H9 (cell line): ENCODE data around the gene RHOXF2B. TPM values are rescaled to one million over a fixed set of nuclear protein-coding genes. Genes with fewer than 3 reads are reported as not detected.
"Not testable (repeated sequence)": the region's sequence is repeated elsewhere in the genome, so short reads cannot be mapped to it uniquely, and the experiment has no call there.

ENCODE experiments used
- DNase-seq: peaks from one replicate; pipeline ENCODE4 v3.0.0-alpha.2; 2017
- H2AFZ ChIP-seq: one replicate; pipeline ENCODE4 v1.6.1; 2013; ENCODE audit warnings: mild to moderate bottlenecking, low read length, control low read depth, moderate library complexity
- H2AK5ac ChIP-seq: 2 replicates; pipeline ENCODE4 v1.6.1; 2013; ENCODE audit warnings: low read length, control low read depth, mixed read lengths; ENCODE audit not compliant: insufficient read length
- H2BK120ac ChIP-seq: one replicate; pipeline ENCODE4 v1.6.1; 2013; ENCODE audit warnings: low read depth, mild to moderate bottlenecking, low read length, control low read depth, inconsistent platforms; ENCODE audit not compliant: poor library complexity, severe bottlenecking
- H2BK12ac ChIP-seq: 2 replicates; pipeline ENCODE4 v1.6.1; 2013; ENCODE audit warnings: low read length, control low read depth, mixed read lengths, low read depth; ENCODE audit not compliant: insufficient read length
- H2BK15ac ChIP-seq: 2 replicates; pipeline ENCODE4 v1.6.1; 2013; ENCODE audit warnings: low read depth, low read length, control low read depth
- H2BK20ac ChIP-seq: one replicate; pipeline ENCODE4 v1.6.1; 2013; ENCODE audit warnings: low read depth, mild to moderate bottlenecking, low read length, control low read depth, inconsistent platforms; ENCODE audit not compliant: poor library complexity, severe bottlenecking
- H2BK5ac ChIP-seq: 2 replicates; pipeline ENCODE4 v1.6.1; 2013; ENCODE audit warnings: low read length, control low read depth, mixed read lengths; ENCODE audit not compliant: insufficient read length
- H3K14ac ChIP-seq: 2 replicates; pipeline ENCODE4 v1.6.1; 2013; ENCODE audit warnings: low read length, control low read depth; ENCODE audit not compliant: insufficient read depth
- H3K18ac ChIP-seq: 2 replicates; pipeline ENCODE4 v1.6.1; 2013; ENCODE audit warnings: low read depth, mild to moderate bottlenecking, mixed read lengths, low read length, control low read depth; ENCODE audit not compliant: insufficient read length
- H3K23ac ChIP-seq: 2 replicates; pipeline ENCODE4 v1.6.1; 2013; ENCODE audit warnings: low read length, control low read depth, mixed read lengths, low read depth; ENCODE audit not compliant: insufficient read length
- H3K23me2 ChIP-seq: 2 replicates; pipeline ENCODE4 v1.6.1; 2013; ENCODE audit warnings: low read depth, mild to moderate bottlenecking, mixed read lengths, low read length, control low read depth; ENCODE audit not compliant: insufficient read length, poor library complexity, severe bottlenecking
- H3K27ac ChIP-seq: 2 replicates; pipeline ENCODE4 v1.5.1; 2013; ENCODE audit warnings: low read length, control low read depth, mixed read lengths, low read depth; ENCODE audit not compliant: insufficient read length
- H3K27me3 ChIP-seq: 2 replicates; pipeline ENCODE4 v1.6.1; 2013; ENCODE audit warnings: low read length, control low read depth, inconsistent platforms; ENCODE audit not compliant: insufficient read depth
- H3K4ac ChIP-seq: 2 replicates; pipeline ENCODE4 v1.6.1; 2013; ENCODE audit warnings: low read depth, mild to moderate bottlenecking, control low read depth, inconsistent platforms, low read length, moderate library complexity
- H3K4me1 ChIP-seq: 2 replicates; pipeline ENCODE4 v1.6.1; 2013; ENCODE audit warnings: low read length, control low read depth, inconsistent platforms; ENCODE audit not compliant: insufficient read depth
- H3K4me2 ChIP-seq: 2 replicates; pipeline ENCODE4 v1.6.1; 2013; ENCODE audit warnings: low read length, control low read depth, mixed read lengths; ENCODE audit not compliant: insufficient read length, insufficient read depth
- H3K56ac ChIP-seq: 2 replicates; pipeline ENCODE4 v1.6.1; 2013; ENCODE audit warnings: low read depth, mild to moderate bottlenecking, mixed read lengths, low read length, control low read depth; ENCODE audit not compliant: insufficient read length
- H3K79me1 ChIP-seq: 2 replicates; pipeline ENCODE4 v1.6.1; 2013; ENCODE audit warnings: low read depth, mild to moderate bottlenecking, moderate library complexity, low read length, control low read depth, inconsistent platforms; ENCODE audit not compliant: insufficient read depth, poor library complexity, severe bottlenecking
- H3K79me2 ChIP-seq: 2 replicates; pipeline ENCODE4 v1.6.1; 2013; ENCODE audit warnings: low read length, control low read depth, inconsistent platforms; ENCODE audit not compliant: insufficient read depth
- H3K9ac ChIP-seq: 2 replicates; pipeline ENCODE4 v1.6.1; 2013; ENCODE audit warnings: low read length, control low read depth, mixed read lengths; ENCODE audit not compliant: insufficient read length; ENCODE audit errors: extremely low read depth
- H3K9me3 ChIP-seq: one replicate; pipeline ENCODE4 v1.6.1; 2013; ENCODE audit warnings: low read depth, low read length, inconsistent platforms; ENCODE audit not compliant: control insufficient read depth
- H3T11ph ChIP-seq: one replicate; pipeline ENCODE4 v1.6.1; 2013; ENCODE audit warnings: mild to moderate bottlenecking, low read length, control low read depth, inconsistent platforms
- H4K20me1 ChIP-seq: one replicate; pipeline ENCODE4 v1.6.1; 2013; ENCODE audit not compliant: control insufficient read depth, insufficient read length, insufficient read depth
- H4K5ac ChIP-seq: 2 replicates; pipeline ENCODE4 v1.6.1; 2013; ENCODE audit warnings: low read depth, mild to moderate bottlenecking, mixed read lengths, low read length, control low read depth; ENCODE audit not compliant: insufficient read length
- H4K8ac ChIP-seq: replicated peaks from 2 replicates; pipeline ENCODE4 v1.6.1; 2013; ENCODE audit warnings: low read length, control low read depth, mixed read lengths, low read depth; ENCODE audit not compliant: insufficient read length
- H4K91ac ChIP-seq: 2 replicates; pipeline ENCODE4 v1.6.1; 2013; ENCODE audit warnings: low read depth, mild to moderate bottlenecking, moderate library complexity, mixed read lengths, low read length, control low read depth; ENCODE audit not compliant: insufficient read length
- H3K27ac Mint-ChIP-seq, 3 experiments: 2 replicates in 2 of 3; 3 replicates in 1 of 3; pipeline ENCODE4 v1.8.0; 2020 to 2021; ENCODE audit warnings: mixed read lengths in 3 of 3, mild to moderate bottlenecking in 1 of 3, moderate library complexity in 1 of 3
- H3K27me3 Mint-ChIP-seq: 2 replicates; pipeline ENCODE4 v1.8.0; 2021; ENCODE audit warnings: low read depth, mild to moderate bottlenecking, moderate library complexity, mixed read lengths
- H3K36me3 Mint-ChIP-seq, 3 experiments: 2 replicates in 2 of 3; 3 replicates in 1 of 3; pipeline ENCODE4 v1.8.0; 2020 to 2021; ENCODE audit warnings: low read depth in 3 of 3, mixed read lengths in 3 of 3; ENCODE audit not compliant: insufficient read depth in 1 of 3
- H3K4me1 Mint-ChIP-seq, 2 experiments: 2 replicates each; pipeline ENCODE4 v1.8.0; 2020; ENCODE audit warnings: mixed read lengths in 2 of 2
- H3K4me3 Mint-ChIP-seq, 2 experiments: 2 replicates in 1 of 2; 3 replicates in 1 of 2; pipeline ENCODE4 v1.8.0; 2020 to 2021; ENCODE audit warnings: mild to moderate bottlenecking in 2 of 2, mixed read lengths in 2 of 2, moderate library complexity in 1 of 2
- H3K9me3 Mint-ChIP-seq, 2 experiments: 2 replicates in 1 of 2; 3 replicates in 1 of 2; pipeline ENCODE4 v1.8.0; 2020; ENCODE audit warnings: mild to moderate bottlenecking in 2 of 2, mixed read lengths in 2 of 2, moderate library complexity in 1 of 2
- whole genome bisulfite sequencing: extraction: QIAGEN DNeasy Blood & Tissue Kit; methylation state at CpG from one replicate; pipeline ENCODE4 v1.1.7; 2013; ENCODE audit warnings: missing lambda C conversion rate, low lambda C conversion rate, mixed read lengths; ENCODE audit not compliant: insufficient read length; ENCODE audit errors: extremely low coverage; 5-methylcytosine and 5-hydroxymethylcytosine counted together
- total RNA-seq: library from RNA; stranded (reverse); gene quantifications from 2 replicates; pipeline ENCODE4 v1.2.1, GENCODE V29; 2021
- TF ChIP-seq, protein P1 (sequence below): fragments of 200-600 bp; sonication (generic); conservative IDR thresholded peaks from 3 replicates; pipeline ENCODE4 v1.8.0; 2021; ENCODE audit warnings: antibody characterized with exemption, mild to moderate bottlenecking

RHOXF2B gene
- total RNA-seq, 1 experiment from 2014 or later = not detected

DNA sequence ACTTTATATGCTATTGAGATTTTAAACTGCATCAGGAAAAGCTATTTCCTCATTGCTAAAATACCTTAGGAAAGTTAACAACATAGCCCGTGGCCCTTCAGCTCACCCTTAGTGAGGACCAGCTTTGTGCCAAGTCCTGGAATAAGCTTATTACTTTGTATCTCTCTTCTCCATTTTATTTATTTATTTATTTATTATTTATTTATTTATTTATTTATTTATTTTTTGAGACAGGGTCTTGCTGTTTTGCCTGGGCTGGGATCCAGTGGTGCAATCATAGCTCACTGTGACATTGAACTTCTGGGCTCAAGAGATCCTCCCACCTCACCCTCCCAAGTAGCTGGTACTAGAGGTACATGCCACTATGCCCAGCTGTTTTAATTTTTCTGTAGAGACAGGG lies 31.9 kb upstream of the RHOXF2B start:
- H3K27me3 Mint-ChIP-seq = peaks cover 4% of the 10 kb centered on the region; the same call in 1 of the 2 replicates
- DNase-seq = no peak

DNA sequence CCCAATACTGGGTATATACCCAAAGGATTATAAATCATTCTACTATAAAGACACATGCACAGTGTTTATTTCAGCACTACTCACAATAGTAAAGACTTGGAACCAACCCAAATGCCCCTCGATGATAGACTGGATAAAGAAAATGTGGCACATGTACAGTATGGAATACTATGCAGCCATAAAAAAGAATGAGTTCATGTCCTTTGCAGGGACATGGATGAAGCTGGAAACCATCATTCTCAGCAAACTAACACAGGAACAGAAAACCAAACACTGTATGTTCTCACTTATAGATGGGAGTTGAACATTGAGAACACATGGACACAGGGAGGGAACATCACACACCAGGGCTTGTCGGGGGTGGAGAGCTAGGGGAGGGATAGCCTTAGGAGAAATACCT lies 27.2 kb upstream of the RHOXF2B start:
- H4K91ac ChIP-seq, H3K27ac ChIP-seq, H3K79me1 ChIP-seq, H2BK5ac ChIP-seq, H3K79me2 ChIP-seq, H2BK15ac ChIP-seq, H3K23me2 ChIP-seq, H2BK12ac ChIP-seq, H4K5ac ChIP-seq, H3K27ac Mint-ChIP-seq, H3K4ac ChIP-seq, H3K4me3 Mint-ChIP-seq, H3T11ph ChIP-seq, H3K27me3 ChIP-seq, H3K4me1 Mint-ChIP-seq, H2AFZ ChIP-seq, H3K14ac ChIP-seq, H2BK120ac ChIP-seq, H2AK5ac ChIP-seq, DNase-seq, H3K23ac ChIP-seq, H3K56ac ChIP-seq, H2BK20ac ChIP-seq, H3K18ac ChIP-seq, H3K4me1 ChIP-seq, H3K9ac ChIP-seq, H3K4me2 ChIP-seq, H4K20me1 ChIP-seq, H3K27me3 Mint-ChIP-seq, H4K8ac ChIP-seq: not testable (repeated sequence)
- H3K9me3 ChIP-seq = peaks cover 51% of the 10 kb centered on the region
- no CpG with 5 or more reads among the region's 2 CpGs for WGBS
- Mint-ChIP-seq H3K9me3 (peaks cover 81 to 86% of the 10 kb centered on the region in 2 experiments), H3K36me3 (peaks cover 4 to 27% (median 7%) of the 10 kb centered on the region in 3 experiments; a peak in 6 of 7 replicates)

More for the DNA sequence above, 31.9 kb upstream of the RHOXF2B start:
- no peaks in the 10 kb centered on the region for H3K4me1 Mint-ChIP-seq
- no peak overlapping the region for H2BK12ac ChIP-seq
- no peaks in the 10 kb centered on the region for H3K79me2 ChIP-seq
- TF ChIP-seq, protein P1, sequence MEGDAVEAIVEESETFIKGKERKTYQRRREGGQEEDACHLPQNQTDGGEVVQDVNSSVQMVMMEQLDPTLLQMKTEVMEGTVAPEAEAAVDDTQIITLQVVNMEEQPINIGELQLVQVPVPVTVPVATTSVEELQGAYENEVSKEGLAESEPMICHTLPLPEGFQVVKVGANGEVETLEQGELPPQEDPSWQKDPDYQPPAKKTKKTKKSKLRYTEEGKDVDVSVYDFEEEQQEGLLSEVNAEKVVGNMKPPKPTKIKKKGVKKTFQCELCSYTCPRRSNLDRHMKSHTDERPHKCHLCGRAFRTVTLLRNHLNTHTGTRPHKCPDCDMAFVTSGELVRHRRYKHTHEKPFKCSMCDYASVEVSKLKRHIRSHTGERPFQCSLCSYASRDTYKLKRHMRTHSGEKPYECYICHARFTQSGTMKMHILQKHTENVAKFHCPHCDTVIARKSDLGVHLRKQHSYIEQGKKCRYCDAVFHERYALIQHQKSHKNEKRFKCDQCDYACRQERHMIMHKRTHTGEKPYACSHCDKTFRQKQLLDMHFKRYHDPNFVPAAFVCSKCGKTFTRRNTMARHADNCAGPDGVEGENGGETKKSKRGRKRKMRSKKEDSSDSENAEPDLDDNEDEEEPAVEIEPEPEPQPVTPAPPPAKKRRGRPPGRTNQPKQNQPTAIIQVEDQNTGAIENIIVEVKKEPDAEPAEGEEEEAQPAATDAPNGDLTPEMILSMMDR = no peak
- H3T11ph ChIP-seq = no peak overlapping the region
- no peaks in the 10 kb centered on the region for H4K20me1 ChIP-seq
- H3K4me1 ChIP-seq = no peaks in the 10 kb centered on the region
- H3K23ac ChIP-seq = no peak overlapping the region
- no peak overlapping the region for H2BK15ac ChIP-seq
- H3K18ac ChIP-seq = no peak overlapping the region
- H3K27ac Mint-ChIP-seq = no peak overlapping the region
- peaks cover 24% of the 10 kb centered on the region for H3K9me3 ChIP-seq
- H3K4me3 Mint-ChIP-seq = no peak overlapping the region
- H3K14ac ChIP-seq = no peak overlapping the region
- H3K79me1 ChIP-seq = no peaks in the 10 kb centered on the region
- no peak overlapping the region for H3K4ac ChIP-seq
- no peak overlapping the region for H2AFZ ChIP-seq
- H3K9ac ChIP-seq = no peak overlapping the region
- H3K9me3 Mint-ChIP-seq = peaks cover 80 to 91% of the 10 kb centered on the region in 2 experiments
- no peak overlapping the region for H2BK120ac ChIP-seq
- no peak overlapping the region for H2BK20ac ChIP-seq
- H3K4me2 ChIP-seq = no peak overlapping the region
- no peak overlapping the region for H4K5ac ChIP-seq
- no peak overlapping the region for H3K56ac ChIP-seq
- no peak overlapping the region for H4K91ac ChIP-seq
- no peak overlapping the region for H2BK5ac ChIP-seq
- WGBS = no CpG with 5 or more reads among the region's 1 CpG
- no peak overlapping the region for H3K27ac ChIP-seq
- H3K36me3 Mint-ChIP-seq = peaks cover 6 to 16% (median 7%) of the 10 kb centered on the region in 3 experiments; a peak in 5 of 7 replicates
- H2AK5ac ChIP-seq = no peak overlapping the region
- no peaks in the 10 kb centered on the region for H3K23me2 ChIP-seq
- H3K27me3 ChIP-seq = no peaks in the 10 kb centered on the region
- no peak overlapping the region for H4K8ac ChIP-seq
